ENCODE data around the gene ANAPC1. TPM values are rescaled to one million over a fixed set of nuclear protein-coding genes. Genes with fewer than 3 reads are reported as not detected.
"Not testable (repeated sequence)": the region's sequence is repeated elsewhere in the genome, so short reads cannot be mapped to it uniquely, and the experiment has no call there.

Gene ANAPC1
- total and polyA plus RNA-seq, 9 of the 15 experiments (the other 6 are each of a cell fraction or from before 2014, with no cell fraction given), result 14.0 to 126 (median 78.2) TPM

DNA sequence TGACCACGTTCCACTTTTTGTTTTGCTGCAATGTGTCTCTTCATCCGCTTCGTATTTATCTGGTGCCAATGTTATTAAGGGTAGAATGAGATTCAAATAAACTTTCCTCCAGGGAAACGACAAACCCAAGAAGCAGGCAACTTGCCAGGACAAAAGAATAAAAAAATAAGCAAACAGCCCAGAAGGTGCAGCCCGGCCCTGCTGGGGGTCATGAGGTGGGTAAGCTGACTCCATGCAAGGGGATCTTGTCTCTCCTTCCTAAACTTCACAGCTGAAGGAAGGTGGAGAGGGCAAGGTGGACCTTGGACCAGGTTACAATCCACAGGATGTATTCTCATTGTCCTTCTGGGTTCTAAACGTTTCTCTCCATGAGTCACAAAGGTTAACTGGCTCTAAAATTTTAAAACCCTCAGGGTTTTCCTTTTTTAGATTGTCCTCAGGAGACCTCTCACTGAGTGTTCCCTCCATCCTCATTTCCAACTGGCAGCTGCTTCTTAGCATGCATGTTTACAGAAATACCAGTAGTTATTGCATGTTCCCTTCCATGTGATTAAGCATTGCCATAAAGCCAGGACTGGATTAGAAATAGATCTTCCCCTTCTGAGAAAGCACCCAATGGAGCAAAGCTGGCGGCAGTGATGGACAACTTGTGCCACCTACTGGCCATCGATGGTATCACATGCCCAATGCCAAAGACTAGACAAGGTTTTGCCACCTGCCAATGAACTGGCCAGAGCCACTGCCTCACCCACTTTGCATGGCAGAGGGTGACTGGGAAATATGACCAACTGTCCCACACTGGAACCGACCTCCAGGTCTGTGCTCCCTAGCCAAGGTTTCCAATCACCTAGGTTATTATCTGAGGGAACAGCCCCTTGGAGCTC is 147.9 kb downstream of the ANAPC1 start:
- H3K4me1 ChIP-seq (replicated peaks in 1 of 2; ENCODE audit: control insufficient read depth in 2 of 2, insufficient read depth in 2 of 2, low read length in 2 of 2); in situ Hi-C loops (cut with MboI); H4K20me1 ChIP-seq (replicated peaks; ENCODE audit: control insufficient read depth, insufficient read depth, low read length); H3K36me3 ChIP-seq (ENCODE audit: control insufficient read depth, insufficient read depth, low read length); H3K4me3 ChIP-seq; H2AFZ ChIP-seq (ENCODE audit: low read depth, low read length); H3K9me1 ChIP-seq (ENCODE audit: control insufficient read depth, insufficient read depth, low read length); H3K4me2 ChIP-seq (ENCODE audit: insufficient read depth, low read length); H3K79me2 ChIP-seq (ENCODE audit: control insufficient read depth, insufficient read depth, low read length); H3K27ac ChIP-seq (ENCODE audit: extremely low read depth, low read depth, low read length); POLR2A ChIA-PET; H3K9ac ChIP-seq (ENCODE audit: insufficient read depth in 1 of 2, low read depth in 2 of 2, low read length in 2 of 2); H3K27me3 ChIP-seq (ENCODE audit: control insufficient read depth in 2 of 2, insufficient read depth in 2 of 2, low read length in 2 of 2); CTCF ChIA-PET (ENCODE audit: low intra/inter-chr PET ratio); DNase-seq (ENCODE audit: extremely low read depth in 1 of 4, low spot score in 3 of 4); BruUV-seq (replicated peaks); H3K9me3 ChIP-seq (replicated peaks; ENCODE audit: control insufficient read depth, insufficient read depth, low read depth, low read length); intact Hi-C loops (cut with micrococcal nuclease): not testable (repeated sequence)
- FAIRE-seq (peak; percentile 98), ATAC-seq (peak; percentile 91)
- 36% methylated on average over 6 of the region's 9 CpGs for WGBS (ENCODE audit: insufficient coverage, low coverage, missing lambda C conversion rate)
- TF ChIP-seq, protein P1, sequence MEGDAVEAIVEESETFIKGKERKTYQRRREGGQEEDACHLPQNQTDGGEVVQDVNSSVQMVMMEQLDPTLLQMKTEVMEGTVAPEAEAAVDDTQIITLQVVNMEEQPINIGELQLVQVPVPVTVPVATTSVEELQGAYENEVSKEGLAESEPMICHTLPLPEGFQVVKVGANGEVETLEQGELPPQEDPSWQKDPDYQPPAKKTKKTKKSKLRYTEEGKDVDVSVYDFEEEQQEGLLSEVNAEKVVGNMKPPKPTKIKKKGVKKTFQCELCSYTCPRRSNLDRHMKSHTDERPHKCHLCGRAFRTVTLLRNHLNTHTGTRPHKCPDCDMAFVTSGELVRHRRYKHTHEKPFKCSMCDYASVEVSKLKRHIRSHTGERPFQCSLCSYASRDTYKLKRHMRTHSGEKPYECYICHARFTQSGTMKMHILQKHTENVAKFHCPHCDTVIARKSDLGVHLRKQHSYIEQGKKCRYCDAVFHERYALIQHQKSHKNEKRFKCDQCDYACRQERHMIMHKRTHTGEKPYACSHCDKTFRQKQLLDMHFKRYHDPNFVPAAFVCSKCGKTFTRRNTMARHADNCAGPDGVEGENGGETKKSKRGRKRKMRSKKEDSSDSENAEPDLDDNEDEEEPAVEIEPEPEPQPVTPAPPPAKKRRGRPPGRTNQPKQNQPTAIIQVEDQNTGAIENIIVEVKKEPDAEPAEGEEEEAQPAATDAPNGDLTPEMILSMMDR (IDR thresholded peaks at IDR 0.05 in 2 of 3, conservative IDR thresholded peaks at IDR 0.05 in 1 of 3; ENCODE audit: insufficient read depth in 2 of 3, low read depth in 1 of 3, low read length in 3 of 3), result peak in 1 of 3 experiments; percentile 50; a peak in 2 of 6 replicates

GRCh38 chr2:111735420-111735819 is 148.6 kb downstream of the ANAPC1 start:
- CTCF ChIA-PET (ENCODE audit: low intra/inter-chr PET ratio); POLR2A ChIA-PET; H3K4me1 ChIP-seq (replicated peaks in 1 of 2; ENCODE audit: control insufficient read depth in 2 of 2, insufficient read depth in 2 of 2, low read length in 2 of 2); H3K9ac ChIP-seq (ENCODE audit: insufficient read depth in 1 of 2, low read depth in 2 of 2, low read length in 2 of 2); FAIRE-seq; BruUV-seq (replicated peaks); H3K4me3 ChIP-seq; H3K79me2 ChIP-seq (ENCODE audit: control insufficient read depth, insufficient read depth, low read length); H3K4me2 ChIP-seq (ENCODE audit: insufficient read depth, low read length); H3K9me1 ChIP-seq (ENCODE audit: control insufficient read depth, insufficient read depth, low read length); H3K27ac ChIP-seq (ENCODE audit: extremely low read depth, low read depth, low read length); H4K20me1 ChIP-seq (replicated peaks; ENCODE audit: control insufficient read depth, insufficient read depth, low read length); H3K9me3 ChIP-seq (replicated peaks; ENCODE audit: control insufficient read depth, insufficient read depth, low read depth, low read length); H3K27me3 ChIP-seq (ENCODE audit: control insufficient read depth in 2 of 2, insufficient read depth in 2 of 2, low read length in 2 of 2); H2AFZ ChIP-seq (ENCODE audit: low read depth, low read length); H3K36me3 ChIP-seq (ENCODE audit: control insufficient read depth, insufficient read depth, low read length); intact Hi-C loops (cut with micrococcal nuclease); DNase-seq (ENCODE audit: extremely low read depth in 1 of 4, low spot score in 3 of 4); in situ Hi-C loops (cut with MboI): not testable (repeated sequence)
- 63% methylated on average over 4 of the region's 6 CpGs for WGBS (ENCODE audit: insufficient coverage, low coverage, missing lambda C conversion rate)
- ATAC-seq, result peak; percentile 42

DNA sequence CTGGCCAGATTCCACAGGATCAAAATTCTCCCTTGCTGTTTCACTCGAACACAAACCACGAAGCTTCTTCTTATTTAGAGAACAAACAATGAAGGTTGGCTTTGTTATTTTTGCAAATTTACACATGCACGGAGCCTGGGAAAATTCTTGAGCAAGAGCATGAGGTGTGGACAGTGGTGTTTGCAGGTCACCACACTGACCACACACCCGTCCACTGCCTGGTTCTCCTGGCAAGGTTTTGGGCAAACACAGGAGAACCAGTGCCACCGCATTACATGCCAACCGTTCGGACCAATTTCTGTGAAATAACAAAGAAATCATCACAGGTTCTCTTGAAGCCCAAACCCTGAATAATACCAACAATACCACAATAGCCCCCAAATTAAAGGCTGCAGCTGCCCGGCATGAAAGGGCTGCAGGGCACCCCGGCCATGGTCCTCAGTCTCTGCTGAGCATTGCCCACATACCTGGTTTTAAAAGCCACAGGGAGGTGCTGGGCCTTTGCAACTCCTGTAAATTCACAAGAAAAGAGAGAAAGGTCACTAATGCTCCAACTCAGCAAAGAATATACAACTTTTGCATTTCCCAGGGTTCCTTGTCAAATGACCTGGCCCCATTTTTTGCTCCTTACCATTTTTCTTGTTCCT is 154.1 kb downstream of the ANAPC1 start:
- H3K9me1 ChIP-seq (ENCODE audit: control insufficient read depth, insufficient read depth, low read length); intact Hi-C loops (cut with micrococcal nuclease); H4K20me1 ChIP-seq (replicated peaks; ENCODE audit: control insufficient read depth, insufficient read depth, low read length); FAIRE-seq; H3K4me1 ChIP-seq (replicated peaks in 1 of 2; ENCODE audit: control insufficient read depth in 2 of 2, insufficient read depth in 2 of 2, low read length in 2 of 2); ATAC-seq; H2AFZ ChIP-seq (ENCODE audit: low read depth, low read length); BruUV-seq (replicated peaks); H3K4me3 ChIP-seq; H3K36me3 ChIP-seq (ENCODE audit: control insufficient read depth, insufficient read depth, low read length); H3K27me3 ChIP-seq (ENCODE audit: control insufficient read depth in 2 of 2, insufficient read depth in 2 of 2, low read length in 2 of 2); H3K9ac ChIP-seq (ENCODE audit: insufficient read depth in 1 of 2, low read depth in 2 of 2, low read length in 2 of 2); H3K9me3 ChIP-seq (replicated peaks; ENCODE audit: control insufficient read depth, insufficient read depth, low read depth, low read length); CTCF ChIA-PET (ENCODE audit: low intra/inter-chr PET ratio); POLR2A ChIA-PET; H3K4me2 ChIP-seq (ENCODE audit: insufficient read depth, low read length); in situ Hi-C loops (cut with MboI); H3K27ac ChIP-seq (ENCODE audit: extremely low read depth, low read depth, low read length); H3K79me2 ChIP-seq (ENCODE audit: control insufficient read depth, insufficient read depth, low read length); DNase-seq (ENCODE audit: extremely low read depth in 1 of 4, low spot score in 3 of 4): not testable (repeated sequence)
- no CpG with 5 or more reads among the region's 9 CpGs for WGBS (ENCODE audit: insufficient coverage, low coverage, missing lambda C conversion rate)

Measured in K562 (cell line).